ENCODE measurements around the gene SUPT5H. TPM values are rescaled to one million over a fixed set of nuclear protein-coding genes. Genes with fewer than 3 reads are reported as not detected.

SUPT5H gene
- total RNA-seq, 2 donors from 2014 or later = 81.7 to 95.1 TPM

DNA sequence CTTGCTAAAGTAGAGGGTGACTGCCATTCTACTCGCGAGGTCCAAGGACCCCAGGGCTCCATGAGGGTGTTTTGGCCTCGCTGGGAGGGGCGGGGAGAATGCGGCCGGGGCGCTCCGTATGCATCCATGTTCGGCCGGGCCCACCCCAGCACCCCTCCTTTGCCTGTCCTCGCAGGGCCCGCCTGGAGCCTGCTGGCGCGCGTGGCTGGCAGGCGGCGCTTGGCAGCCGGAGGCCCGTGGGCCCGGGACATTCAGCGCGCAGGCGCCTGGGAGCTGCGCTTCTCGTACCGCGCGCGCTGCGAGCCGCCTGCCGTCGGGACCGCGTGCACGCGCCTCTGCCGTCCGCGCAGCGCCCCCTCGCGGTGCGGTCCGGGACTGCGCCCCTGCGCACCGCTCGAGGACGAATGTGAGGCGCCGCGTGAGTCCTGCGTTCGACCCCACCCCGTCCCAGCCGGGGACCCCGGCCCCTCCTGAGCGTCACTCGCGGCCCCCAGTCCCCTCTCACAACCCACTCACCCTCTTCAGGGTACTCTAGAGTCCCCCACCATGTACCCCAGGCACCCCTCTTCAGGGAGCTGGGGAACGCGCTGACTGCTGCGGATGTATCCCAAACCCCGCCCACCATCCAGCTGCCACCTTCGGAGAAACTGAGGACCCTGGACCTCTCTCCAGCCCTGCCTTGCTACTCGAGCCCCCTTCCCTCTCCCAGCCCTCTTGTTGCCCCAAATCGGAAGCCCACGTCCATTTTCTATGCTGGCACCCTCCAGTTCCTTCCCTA, 57.4 kb downstream of the SUPT5H start:
- peaks cover 0 to 24% of the 10 kb centered on the region in 2 donors for H3K4me1 ChIP-seq
- no peak for DNase-seq (ENCODE audit: low spot score)
- peaks cover 4 to 14% of the 10 kb centered on the region in 2 donors for H3K27me3 ChIP-seq
- no peaks in the 10 kb centered on the region for H3K36me3 ChIP-seq
- H3K27ac ChIP-seq = no peak overlapping the region
- TF ChIP-seq, protein P1, sequence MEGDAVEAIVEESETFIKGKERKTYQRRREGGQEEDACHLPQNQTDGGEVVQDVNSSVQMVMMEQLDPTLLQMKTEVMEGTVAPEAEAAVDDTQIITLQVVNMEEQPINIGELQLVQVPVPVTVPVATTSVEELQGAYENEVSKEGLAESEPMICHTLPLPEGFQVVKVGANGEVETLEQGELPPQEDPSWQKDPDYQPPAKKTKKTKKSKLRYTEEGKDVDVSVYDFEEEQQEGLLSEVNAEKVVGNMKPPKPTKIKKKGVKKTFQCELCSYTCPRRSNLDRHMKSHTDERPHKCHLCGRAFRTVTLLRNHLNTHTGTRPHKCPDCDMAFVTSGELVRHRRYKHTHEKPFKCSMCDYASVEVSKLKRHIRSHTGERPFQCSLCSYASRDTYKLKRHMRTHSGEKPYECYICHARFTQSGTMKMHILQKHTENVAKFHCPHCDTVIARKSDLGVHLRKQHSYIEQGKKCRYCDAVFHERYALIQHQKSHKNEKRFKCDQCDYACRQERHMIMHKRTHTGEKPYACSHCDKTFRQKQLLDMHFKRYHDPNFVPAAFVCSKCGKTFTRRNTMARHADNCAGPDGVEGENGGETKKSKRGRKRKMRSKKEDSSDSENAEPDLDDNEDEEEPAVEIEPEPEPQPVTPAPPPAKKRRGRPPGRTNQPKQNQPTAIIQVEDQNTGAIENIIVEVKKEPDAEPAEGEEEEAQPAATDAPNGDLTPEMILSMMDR (IDR thresholded peaks at IDR 0.05) = peak; percentile 65 to 87
- no peaks in the 10 kb centered on the region for H3K9me3 ChIP-seq
- no peak overlapping the region for H3K4me3 ChIP-seq

DNA sequence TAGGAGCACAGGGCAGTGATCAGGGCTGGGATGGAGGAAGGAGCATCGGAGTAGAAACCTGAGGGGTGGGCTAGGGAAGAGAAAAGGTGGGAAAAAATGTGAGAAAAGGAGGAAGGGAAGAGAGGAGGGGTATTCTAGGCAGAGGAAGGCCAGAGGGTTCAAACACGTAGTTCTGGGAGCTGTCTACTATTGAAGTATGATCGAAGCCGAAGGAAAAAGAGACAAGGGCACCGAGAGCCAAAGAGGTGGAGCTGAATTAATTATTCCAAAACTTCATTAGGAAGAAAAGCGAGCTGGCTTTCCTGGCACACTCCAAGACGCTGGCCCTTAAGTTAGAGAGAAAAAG, 61.2 kb downstream of the SUPT5H start:
- Histone ChIP-seq H3K27me3 (peaks cover 0 to 9% of the 10 kb centered on the region in 2 donors), H3K4me3 (peak overlapping the region in 1 of 2 donors; percentile 46)

DNA sequence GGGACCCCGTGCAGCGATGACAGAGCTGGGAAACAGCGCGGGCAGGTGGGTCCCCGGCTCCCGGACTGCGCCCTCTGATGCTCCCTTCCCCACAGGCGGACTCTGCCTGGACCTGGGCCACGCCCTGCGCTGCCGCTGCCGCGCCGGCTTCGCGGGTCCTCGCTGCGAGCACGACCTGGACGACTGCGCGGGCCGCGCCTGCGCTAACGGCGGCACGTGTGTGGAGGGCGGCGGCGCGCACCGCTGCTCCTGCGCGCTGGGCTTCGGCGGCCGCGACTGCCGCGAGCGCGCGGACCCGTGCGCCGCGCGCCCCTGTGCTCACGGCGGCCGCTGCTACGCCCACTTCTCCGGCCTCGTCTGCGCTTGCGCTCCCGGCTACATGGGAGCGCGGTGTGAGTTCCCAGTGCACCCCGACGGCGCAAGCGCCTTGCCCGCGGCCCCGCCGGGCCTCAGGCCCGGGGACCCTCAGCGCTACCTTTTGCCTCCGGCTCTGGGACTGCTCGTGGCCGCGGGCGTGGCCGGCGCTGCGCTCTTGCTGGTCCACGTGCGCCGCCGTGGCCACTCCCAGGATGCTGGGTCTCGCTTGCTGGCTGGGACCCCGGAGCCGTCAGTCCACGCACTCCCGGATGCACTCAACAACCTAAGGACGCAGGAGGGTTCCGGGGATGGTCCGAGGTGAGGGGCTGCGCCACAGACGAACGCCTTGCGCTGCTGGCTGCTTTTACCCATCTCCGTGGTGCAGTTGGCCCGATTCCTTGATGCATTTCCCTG, 61.7 kb downstream of the SUPT5H start:
- TF ChIP-seq, protein P1 (IDR thresholded peaks at IDR 0.05) = no peak
- Histone ChIP-seq H3K4me1 (peaks cover 0 to 9% of the 10 kb centered on the region in 2 donors), H3K9me3 (no peaks in the 10 kb centered on the region), H3K27me3 (peaks cover 0 to 9% of the 10 kb centered on the region in 2 donors), H3K36me3 (no peaks in the 10 kb centered on the region), H3K4me3 (peak overlapping the region; percentile 17 to 46), H3K27ac (no peak overlapping the region)
- DNase-seq (ENCODE audit: low spot score) = no peak

More for the DNA sequence above, 61.2 kb downstream of the SUPT5H start:
- no peaks in the 10 kb centered on the region for H3K9me3 ChIP-seq
- TF ChIP-seq, protein P1 (IDR thresholded peaks at IDR 0.05) = no peak
- H3K27ac ChIP-seq = no peak overlapping the region
- no peaks in the 10 kb centered on the region for H3K36me3 ChIP-seq
- peaks cover 0 to 9% of the 10 kb centered on the region in 2 donors for H3K4me1 ChIP-seq
- no peak for DNase-seq (ENCODE audit: low spot score)

DNA sequence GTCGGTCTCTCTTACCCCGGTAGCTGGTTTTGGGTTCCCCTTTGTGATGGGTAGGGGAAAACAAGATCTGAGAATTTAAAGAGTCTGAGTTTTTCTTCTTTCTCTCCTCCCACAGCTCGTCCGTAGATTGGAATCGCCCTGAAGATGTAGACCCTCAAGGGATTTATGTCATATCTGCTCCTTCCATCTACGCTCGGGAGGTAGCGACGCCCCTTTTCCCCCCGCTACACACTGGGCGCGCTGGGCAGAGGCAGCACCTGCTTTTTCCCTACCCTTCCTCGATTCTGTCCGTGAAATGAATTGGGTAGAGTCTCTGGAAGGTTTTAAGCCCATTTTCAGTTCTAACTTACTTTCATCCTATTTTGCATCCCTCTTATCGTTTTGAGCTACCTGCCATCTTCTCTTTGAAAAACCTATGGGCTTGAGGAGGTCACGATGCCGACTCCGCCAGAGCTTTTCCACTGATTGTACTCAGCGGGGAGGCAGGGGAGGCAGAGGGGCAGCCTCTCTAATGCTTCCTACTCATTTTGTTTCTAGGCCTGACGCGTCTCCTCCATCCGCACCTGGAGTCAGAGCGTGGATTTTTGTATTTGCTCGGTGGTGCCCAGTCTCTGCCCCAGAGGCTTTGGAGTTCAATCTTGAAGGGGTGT, 62.5 kb downstream of the SUPT5H start:
- peaks cover 0 to 9% of the 10 kb centered on the region in 2 donors for H3K4me1 ChIP-seq
- no peaks in the 10 kb centered on the region for H3K9me3 ChIP-seq
- TF ChIP-seq, protein P1 (IDR thresholded peaks at IDR 0.05) = no peak
- H3K36me3 ChIP-seq = no peaks in the 10 kb centered on the region
- no peak overlapping the region for H3K27ac ChIP-seq
- H3K4me3 ChIP-seq = peak overlapping the region in 1 of 2 donors; percentile 46
- H3K27me3 ChIP-seq = peaks cover 0 to 9% of the 10 kb centered on the region in 2 donors
- no peak for DNase-seq (ENCODE audit: low spot score)

DNA sequence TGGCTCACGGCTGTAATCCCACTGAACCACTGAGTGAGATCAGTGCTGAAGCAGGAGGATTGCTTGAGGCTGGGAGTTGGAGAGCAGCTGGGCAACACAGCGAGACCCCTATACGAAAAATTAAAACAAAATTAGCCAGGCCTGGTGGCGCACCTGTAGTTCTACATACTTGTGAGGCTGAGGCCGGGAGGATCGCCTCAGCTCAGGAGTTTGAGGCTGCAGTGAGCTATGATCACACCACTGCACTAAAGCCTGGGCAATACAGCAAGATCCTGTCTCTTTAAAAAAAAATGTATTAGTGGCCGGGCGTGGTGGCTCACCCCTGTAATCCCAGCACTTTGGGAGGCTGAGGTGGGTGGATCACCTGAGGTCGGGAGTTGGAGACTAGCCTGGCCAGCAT, 63.2 kb downstream of the SUPT5H start:
- no peaks in the 10 kb centered on the region for H3K36me3 ChIP-seq
- TF ChIP-seq, protein P1 (IDR thresholded peaks at IDR 0.05) = no peak
- H3K4me1 ChIP-seq = peaks cover 0 to 9% of the 10 kb centered on the region in 2 donors
- H3K9me3 ChIP-seq = no peaks in the 10 kb centered on the region
- no peak overlapping the region for H3K27ac ChIP-seq
- H3K27me3 ChIP-seq = peaks cover 0 to 9% of the 10 kb centered on the region in 2 donors
- H3K4me3 ChIP-seq = no peak overlapping the region
- no peak for DNase-seq (ENCODE audit: low spot score)

Measured in right atrium auricular region (tissue), 2 donors.